Endodermal cell (in vitro differentiated cells): ENCODE results near the gene SCAMP1. TPM values are rescaled to one million over a fixed set of nuclear protein-coding genes. Genes with fewer than 3 reads are reported as not detected.

Experiments used
- DNase-seq: peaks from one replicate; pipeline ENCODE4 v3.0.0-alpha.2; 2017
- H3K27ac ChIP-seq: 2 replicates; pipeline ENCODE4 v1.5.1; 2013; ENCODE audit warnings: mild to moderate bottlenecking, low read depth, low read length, moderate library complexity
- H3K27me3 ChIP-seq: 2 replicates; pipeline ENCODE4 v1.6.1; 2013; ENCODE audit warnings: mild to moderate bottlenecking, low read length, moderate library complexity; ENCODE audit not compliant: insufficient read depth, control insufficient read depth, poor library complexity, severe bottlenecking
- H3K36me3 ChIP-seq: 2 replicates; pipeline ENCODE4 v1.7.0; 2013; ENCODE audit warnings: mild to moderate bottlenecking, low read length, moderate library complexity; ENCODE audit not compliant: control insufficient read depth, insufficient read depth
- H3K4me1 ChIP-seq: one replicate; pipeline ENCODE4 v1.7.0; 2013; ENCODE audit warnings: low read length; ENCODE audit not compliant: control insufficient read depth, insufficient read depth
- H3K4me3 ChIP-seq: 2 replicates; pipeline ENCODE4 v1.5.1; 2013; ENCODE audit warnings: mild to moderate bottlenecking, low read length, moderate library complexity
- H3K9ac ChIP-seq: 2 replicates; pipeline ENCODE4 v1.6.1; 2013; ENCODE audit warnings: mild to moderate bottlenecking, low read length, moderate library complexity; ENCODE audit not compliant: poor library complexity, severe bottlenecking; ENCODE audit errors: extremely low read depth
- H3K9me3 ChIP-seq: 2 replicates; pipeline ENCODE4 v1.6.1; 2013; ENCODE audit warnings: mild to moderate bottlenecking, low read length, moderate library complexity; ENCODE audit not compliant: control insufficient read depth
- H3K27ac Mint-ChIP-seq: 2 replicates; pipeline ENCODE4 v1.8.0; 2020; ENCODE audit warnings: mixed read lengths
- H3K27me3 Mint-ChIP-seq: 2 replicates; pipeline ENCODE4 v1.8.0; 2021; ENCODE audit warnings: mild to moderate bottlenecking, mixed read lengths; ENCODE audit not compliant: insufficient read depth
- H3K36me3 Mint-ChIP-seq: 2 replicates; pipeline ENCODE4 v1.8.0; 2020; ENCODE audit warnings: low read depth, mixed read lengths
- H3K4me1 Mint-ChIP-seq: 2 replicates; pipeline ENCODE4 v1.8.0; 2020; ENCODE audit warnings: mixed read lengths
- H3K4me3 Mint-ChIP-seq: 2 replicates; pipeline ENCODE4 v1.8.0; 2020; ENCODE audit warnings: mild to moderate bottlenecking, moderate library complexity, mixed read lengths
- H3K9me3 Mint-ChIP-seq: 2 replicates; pipeline ENCODE4 v1.8.0; 2020; ENCODE audit warnings: mild to moderate bottlenecking, mixed read lengths
- CTCF ChIP-seq: fragments of 200-600 bp; sonication (generic); conservative IDR thresholded peaks from 2 replicates; pipeline ENCODE4 v1.5.0; 2021; ENCODE audit warnings: antibody characterized with exemption, mild to moderate bottlenecking
- WGBS, 2 experiments: methylation state at CpG; one replicate each; pipeline versions ENCODE4 v1.1.5 to v1.1.7; 2013; ENCODE audit warnings: missing lambda C conversion rate in 2 of 2, mixed read lengths in 1 of 2; ENCODE audit not compliant: insufficient coverage in 1 of 2, insufficient read length in 1 of 2; 5-methylcytosine and 5-hydroxymethylcytosine counted together
- total RNA-seq, 2 donors: library from RNA; stranded (reverse); fragmentation: NEBNext Ultra II Directional in 1 of 2; extraction: Animal tissue kit (Norgen Biotek cat#: 25700) in 1 of 2; gene quantifications; 2 replicates in 1 of 2; 3 replicates in 1 of 2; pipeline ENCODE4 v1.2.1, GENCODE V29; 2021

Gene SCAMP1
- total RNA-seq, 2 donors from 2014 or later: 53.3 to 56.4 TPM

- peak; percentile 80 for TF ChIP-seq CTCF
- no peak for DNase-seq
- H3K27me3 ChIP-seq: no peaks in the 10 kb centered on the region
- 45% methylated on average over 2 of the region's 2 CpGs; no CpG with 5 or more reads in 1 of the 2 experiments for WGBS, 2 experiments
- no peaks in the 10 kb centered on the region for H3K27me3 Mint-ChIP-seq
- peaks cover 15% of the 10 kb centered on the region for H3K4me1 ChIP-seq
- H3K4me3 ChIP-seq: no peak overlapping the region
- no peaks in the 10 kb centered on the region for H3K9me3 Mint-ChIP-seq
- H3K27ac Mint-ChIP-seq: no peak overlapping the region
- no peak overlapping the region for H3K27ac ChIP-seq
- H3K36me3 ChIP-seq: no peaks in the 10 kb centered on the region
- H3K9me3 ChIP-seq: peaks cover under 1% of the 10 kb centered on the region
- H3K36me3 Mint-ChIP-seq: no peaks in the 10 kb centered on the region
- H3K4me1 Mint-ChIP-seq: peaks cover 26% of the 10 kb centered on the region
- no peak overlapping the region for H3K9ac ChIP-seq
- H3K4me3 Mint-ChIP-seq: no peak overlapping the region
Measured at GRCh38 chr5:78320401-78320800, 40.0 kb upstream of the SCAMP1 start.

- Histone ChIP-seq H3K4me1 (peaks cover 15% of the 10 kb centered on the region), H3K9me3 (no peaks in the 10 kb centered on the region), H3K4me3 (no peak overlapping the region), H3K9ac (no peak overlapping the region), H3K27me3 (no peaks in the 10 kb centered on the region), H3K36me3 (no peaks in the 10 kb centered on the region), H3K27ac (no peak overlapping the region)
- TF ChIP-seq CTCF: no peak
- Mint-ChIP-seq H3K4me3 (no peak overlapping the region), H3K4me1 (peaks cover 32% of the 10 kb centered on the region), H3K36me3 (no peaks in the 10 kb centered on the region), H3K9me3 (no peaks in the 10 kb centered on the region), H3K27me3 (peaks cover 7% of the 10 kb centered on the region), H3K27ac (no peak overlapping the region)
- no peak for DNase-seq
Measured at GRCh38 chr5:78323241-78323640, 37.2 kb upstream of the SCAMP1 start.

GRCh38 chr5:78326930-78327329 is 33.5 kb upstream of the SCAMP1 start:
- Mint-ChIP-seq H3K27ac (no peak overlapping the region), H3K4me1 (peaks cover 36% of the 10 kb centered on the region), H3K36me3 (no peaks in the 10 kb centered on the region), H3K9me3 (no peaks in the 10 kb centered on the region), H3K27me3 (peaks cover 10% of the 10 kb centered on the region), H3K4me3 (no peak overlapping the region)
- H3K27me3 ChIP-seq: no peaks in the 10 kb centered on the region
- 90 to 91% methylated on average over 3 of the region's 3 CpGs for WGBS, 2 experiments
- peaks cover 14% of the 10 kb centered on the region for H3K4me1 ChIP-seq
- H3K27ac ChIP-seq: no peak overlapping the region
- H3K4me3 ChIP-seq: no peak overlapping the region
- H3K9ac ChIP-seq: no peak overlapping the region
- H3K36me3 ChIP-seq: no peaks in the 10 kb centered on the region
- TF ChIP-seq CTCF: no peak
- DNase-seq: no peak
- H3K9me3 ChIP-seq: no peaks in the 10 kb centered on the region
